ENCODE measurements around the gene UBR4. TPM values are rescaled to one million over a fixed set of nuclear protein-coding genes. Genes with fewer than 3 reads are reported as not detected.

The UBR4 gene
- total RNA-seq, 1 donor from 2014 or later: 174 TPM

DNA sequence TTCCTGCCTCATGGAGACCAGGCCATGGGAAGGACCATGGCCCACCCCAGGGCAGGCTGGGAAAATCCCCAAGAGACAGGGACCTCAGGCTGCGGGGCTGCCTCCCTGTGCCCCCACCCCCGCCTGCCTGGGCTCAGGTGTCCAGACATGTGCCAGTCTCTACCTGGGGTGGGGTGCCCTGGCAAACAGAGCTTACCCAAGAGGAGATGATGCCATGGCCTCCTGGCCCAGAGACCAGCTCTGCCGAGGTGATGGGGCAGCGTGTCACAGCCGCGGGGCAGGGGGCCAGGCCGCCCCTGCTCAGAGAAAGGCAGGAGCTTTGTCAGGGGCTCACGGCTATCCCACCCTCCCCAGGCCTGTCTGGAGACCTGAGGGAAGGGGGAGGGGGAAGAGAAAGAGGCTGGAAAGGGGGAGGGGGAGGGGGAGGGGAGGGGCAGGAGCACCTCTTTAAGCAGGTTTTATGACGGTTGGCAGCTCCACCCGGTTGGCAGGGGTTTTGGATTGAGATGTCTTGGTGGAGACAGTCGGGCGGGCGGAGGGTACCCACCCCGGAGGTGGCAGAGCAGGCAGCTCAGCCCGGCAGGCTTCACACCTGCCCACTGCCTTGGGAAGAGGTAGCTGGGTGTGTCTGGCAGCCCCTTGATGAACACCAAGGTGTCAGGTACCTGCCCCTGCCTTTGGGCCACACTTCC, 152.1 kb downstream of the UBR4 start:
- DNase-seq (ENCODE audit: low spot score): no peak

DNA sequence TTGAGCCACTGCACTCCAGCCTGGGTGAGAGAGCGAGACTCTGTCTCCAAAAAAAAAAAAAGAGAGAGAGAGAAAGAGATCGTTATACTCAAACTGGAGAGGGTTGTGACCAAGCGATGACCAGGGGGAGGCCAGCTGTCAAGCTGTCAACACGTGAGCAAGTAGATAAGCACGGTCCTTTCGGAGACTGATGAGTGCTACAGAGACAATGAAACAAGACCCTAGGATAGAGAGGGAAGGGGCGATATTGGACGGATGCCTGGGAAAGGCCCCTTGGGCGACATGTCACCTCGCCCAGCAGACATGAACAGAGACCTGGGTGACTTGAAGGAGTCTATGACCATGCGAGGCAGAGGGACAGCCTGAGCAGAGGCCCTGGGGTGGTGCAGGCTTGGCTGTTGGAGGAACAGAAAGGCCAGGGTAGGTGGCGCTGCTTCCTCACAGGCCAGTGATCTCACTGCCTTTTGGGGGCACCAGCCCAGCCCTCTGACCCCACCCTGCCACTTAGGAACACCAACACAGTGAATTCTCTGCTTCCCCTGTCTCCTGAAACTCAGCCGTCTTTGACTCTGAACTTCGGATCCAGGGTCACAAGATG, 152.8 kb downstream of the UBR4 start:
- DNase-seq (ENCODE audit: low spot score): no peak

- no peak for DNase-seq (ENCODE audit: low spot score)
Observed at GRCh38 chr1:19055701-19056100, 154.4 kb downstream of the UBR4 start.

DNA sequence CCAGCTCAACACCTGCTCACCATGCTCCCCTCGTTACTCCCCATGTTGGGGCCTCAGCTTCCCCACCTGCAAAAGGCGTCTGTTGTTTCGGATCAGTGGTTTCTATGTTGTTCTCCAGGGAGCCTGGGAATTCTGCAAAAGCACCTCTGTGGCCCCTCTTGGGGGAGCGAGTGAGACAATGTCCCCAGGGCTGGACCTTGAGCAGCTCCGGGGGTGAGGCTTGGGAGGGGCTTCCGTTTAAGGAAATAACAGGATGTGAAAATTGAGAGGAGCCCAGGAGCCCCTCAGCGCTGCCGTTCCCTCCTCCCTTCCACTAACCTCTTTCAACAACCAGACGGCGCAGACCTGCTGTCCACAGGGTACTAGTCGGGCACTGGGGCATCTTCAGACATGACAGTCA, 155.1 kb downstream of the UBR4 start:
- DNase-seq (ENCODE audit: low spot score): no peak

GRCh38 chr1:19054216-19054615, 155.8 kb downstream of the UBR4 start:
- no peak for DNase-seq (ENCODE audit: low spot score)

GRCh38 chr1:19053486-19053885, 156.6 kb downstream of the UBR4 start:
- DNase-seq (ENCODE audit: low spot score): no peak

DNA sequence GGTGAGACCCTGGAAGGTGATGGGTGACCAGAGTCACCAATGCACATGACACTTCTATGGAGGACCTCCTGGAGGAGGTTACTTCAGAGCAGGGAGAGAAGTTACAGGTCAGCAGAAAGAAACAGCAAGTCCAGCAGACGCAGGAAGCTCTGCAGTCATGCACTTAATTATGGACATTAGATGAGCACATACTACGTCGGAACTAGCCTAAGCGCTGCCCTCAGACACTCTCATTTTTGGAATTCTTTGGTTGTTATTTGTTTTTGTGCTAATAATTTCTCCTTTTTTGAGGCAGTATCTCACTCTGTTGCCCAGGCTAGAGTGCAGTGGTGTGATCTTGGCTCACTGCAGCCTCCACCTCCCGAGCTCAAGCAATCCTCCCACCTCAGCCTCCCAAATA, 160.3 kb downstream of the UBR4 start:
- no peak for DNase-seq (ENCODE audit: low spot score)

- DNase-seq (ENCODE audit: low spot score): no peak
Observed at GRCh38 chr1:19049128-19049768, 160.8 kb downstream of the UBR4 start.

- no peak for DNase-seq (ENCODE audit: low spot score)
Observed at GRCh38 chr1:19046972-19047731, 162.9 kb downstream of the UBR4 start.

DNA sequence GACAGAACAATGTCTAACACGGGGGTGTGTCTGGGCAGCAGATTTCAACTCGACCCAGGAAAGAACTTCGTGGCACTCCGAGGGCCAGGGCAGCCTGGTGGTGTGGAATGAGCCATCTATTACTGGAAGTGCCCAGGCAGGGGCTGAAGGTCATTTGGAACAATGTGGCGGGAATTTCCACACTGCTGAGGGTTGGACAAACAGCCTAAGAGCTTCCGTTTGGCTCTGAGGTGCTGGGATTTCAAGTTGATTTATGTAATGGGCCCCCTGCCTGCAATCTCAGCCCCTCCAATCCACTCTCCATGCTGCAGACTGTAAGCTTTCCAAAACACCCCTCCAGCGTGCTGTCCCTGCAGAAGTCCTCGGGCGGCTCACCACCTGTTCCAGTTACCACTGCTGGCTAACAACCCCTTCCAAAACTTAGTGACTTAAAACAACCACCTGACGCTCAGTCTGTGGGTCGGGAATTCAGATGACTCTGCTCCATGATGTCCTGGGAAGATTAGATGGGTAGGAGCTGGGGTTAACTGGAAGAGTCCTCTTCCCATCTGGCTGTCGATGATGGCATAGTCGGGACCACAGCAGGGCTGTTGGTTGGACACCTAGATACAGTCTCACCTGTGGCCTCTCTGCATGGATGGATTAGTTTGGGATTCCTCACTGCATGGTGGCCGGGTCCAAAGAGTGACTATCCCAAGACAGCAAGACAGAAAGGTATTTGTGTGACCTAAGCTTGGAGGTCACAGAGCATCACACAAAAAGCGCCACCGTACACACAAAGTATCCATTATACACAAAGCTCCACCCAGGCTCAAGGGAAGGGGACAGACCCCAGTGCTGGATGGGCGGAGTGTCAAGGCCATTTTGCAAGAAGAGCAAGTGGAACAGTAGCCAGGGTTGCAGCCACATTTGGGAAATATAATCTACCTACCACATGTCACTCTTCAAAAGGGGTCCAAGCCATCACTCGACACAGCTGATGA, 163.9 kb downstream of the UBR4 start:
- no peak for DNase-seq (ENCODE audit: low spot score)

GRCh38 chr1:19044975-19045831, 164.9 kb downstream of the UBR4 start:
- no peak for DNase-seq (ENCODE audit: low spot score)

DNA sequence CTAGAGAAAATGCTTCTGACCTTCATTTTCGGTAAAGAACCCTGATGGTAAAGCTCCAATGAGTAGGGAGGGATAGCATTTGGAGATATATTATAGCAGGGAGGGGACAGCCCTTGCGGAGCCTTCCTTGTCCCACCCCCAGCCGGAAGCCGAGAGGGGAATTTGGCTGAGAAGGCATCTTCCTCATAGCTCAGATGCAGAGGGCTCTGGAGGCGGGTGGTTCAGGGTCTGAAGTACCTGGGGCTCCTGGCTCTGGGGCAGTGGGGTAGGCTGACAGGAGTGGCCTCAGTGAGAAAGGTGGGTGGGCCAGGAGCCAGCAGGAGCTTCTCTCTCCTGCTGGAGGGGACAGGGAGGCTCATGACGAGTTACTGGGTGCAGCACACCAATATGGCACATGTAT, 165.6 kb downstream of the UBR4 start:
- no peak for DNase-seq (ENCODE audit: low spot score)

GRCh38 chr1:19043579-19044443, 166.3 kb downstream of the UBR4 start:
- DNase-seq (ENCODE audit: low spot score): no peak

DNA sequence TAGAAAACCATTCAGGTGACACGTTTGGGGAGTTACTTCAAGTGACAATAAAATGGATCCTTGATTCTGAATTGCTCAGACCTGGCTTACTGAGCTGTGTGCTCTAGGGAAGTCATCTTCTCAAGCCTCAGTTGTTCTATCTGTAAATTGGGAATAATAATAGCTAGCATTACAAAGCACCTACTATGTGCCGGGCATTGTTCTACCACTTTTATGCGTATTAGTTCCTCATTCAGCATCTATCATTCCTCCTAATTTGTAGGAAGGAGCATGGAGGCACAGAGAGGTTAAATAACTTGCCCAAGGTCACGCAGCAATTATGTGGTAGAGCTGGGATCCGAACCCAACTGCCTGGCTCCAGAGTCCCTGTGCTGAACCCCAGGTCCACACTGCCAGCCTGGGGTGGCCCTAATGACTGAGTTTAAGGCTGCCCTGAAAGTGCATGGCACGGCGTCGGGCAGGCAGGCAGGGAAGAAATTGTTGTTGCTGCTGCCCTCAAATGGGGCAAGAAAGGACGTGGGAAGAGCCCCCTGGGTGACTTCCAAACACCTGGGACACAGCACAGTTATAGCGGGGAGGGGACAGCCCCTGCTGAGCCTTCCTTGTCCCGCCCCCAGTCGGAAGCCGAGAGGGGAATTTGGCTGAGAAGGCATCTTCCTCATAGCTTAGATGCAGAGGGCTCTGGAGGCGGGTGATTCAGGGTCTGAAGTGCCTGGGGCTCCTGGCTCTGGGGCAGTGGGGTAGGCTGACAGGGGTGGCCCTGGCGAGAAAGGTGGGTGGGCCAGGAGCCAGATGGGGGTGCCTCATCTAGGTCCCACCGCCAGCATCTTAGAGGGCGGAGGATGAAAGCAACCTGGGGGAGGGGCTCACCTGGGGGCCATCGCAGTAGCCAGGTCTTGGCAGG, 167.1 kb downstream of the UBR4 start:
- DNase-seq (ENCODE audit: low spot score): no peak

- DNase-seq (ENCODE audit: low spot score): no peak
Observed at GRCh38 chr1:19040010-19040680, 169.9 kb downstream of the UBR4 start.

GRCh38 chr1:19038732-19039131, 171.3 kb downstream of the UBR4 start:
- no peak for DNase-seq (ENCODE audit: low spot score)

GRCh38 chr1:19038096-19038495, 172.0 kb downstream of the UBR4 start:
- no peak for DNase-seq (ENCODE audit: low spot score)

DNA sequence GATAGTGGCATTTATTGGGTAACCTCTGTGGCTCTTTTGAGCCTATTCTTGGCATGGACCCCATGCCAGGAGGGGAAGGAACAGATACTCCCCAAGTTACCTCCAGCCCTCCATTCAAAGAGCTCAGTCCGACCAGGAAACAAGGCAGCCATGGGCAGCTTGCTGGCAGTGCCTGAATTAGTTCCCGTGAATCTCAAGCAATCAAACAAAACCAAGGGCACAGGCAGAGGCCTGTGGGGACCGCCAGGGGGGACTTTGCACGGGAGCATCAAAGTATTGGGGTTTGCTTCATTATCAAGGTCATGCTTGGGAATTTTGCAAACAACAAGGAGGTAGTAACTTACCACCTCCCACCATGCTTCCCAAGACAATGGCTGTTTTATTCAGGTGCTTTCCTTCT, 172.4 kb downstream of the UBR4 start:
- DNase-seq (ENCODE audit: low spot score): no peak

All from ureter (tissue), 1 donor.